Colonic mucosa (tissue), 4 donors: ENCODE results near the gene SLC25A21. TPM values are rescaled to one million over a fixed set of nuclear protein-coding genes. Genes with fewer than 3 reads are reported as not detected.
"Not testable (repeated sequence)": the region's sequence is repeated elsewhere in the genome, so short reads cannot be mapped to it uniquely, and the experiment has no call there.

Experiments used
- DNase-seq: peaks from one replicate; pipeline ENCODE4 v3.0.0-alpha.2; 2020
- H3K27ac ChIP-seq: fragments of 200-600 bp; one replicate; pipeline ENCODE4 v1.8.0; 2021
- H3K27me3 ChIP-seq: fragments of 200-600 bp; one replicate; pipeline ENCODE4 v1.8.0; 2021
- H3K36me3 ChIP-seq: fragments of 200-600 bp; one replicate; pipeline ENCODE4 v1.8.0; 2021
- H3K4me1 ChIP-seq: fragments of 200-600 bp; one replicate; pipeline ENCODE4 v1.8.0; 2021; ENCODE audit warnings: mild to moderate bottlenecking
- H3K4me3 ChIP-seq: fragments of 200-600 bp; one replicate; pipeline ENCODE4 v1.8.0; 2021
- H3K9ac ChIP-seq, 2 donors: one replicate each; pipeline ENCODE4 v1.7.0; 2013; ENCODE audit warnings: control low read depth in 2 of 2, low read depth in 2 of 2, low read length in 2 of 2
- H3K9me3 ChIP-seq: fragments of 200-600 bp; one replicate; pipeline ENCODE4 v1.8.0; 2021
- intact Hi-C: fragments of 100-400 bp; cut with DNase I; formaldehyde crosslinking; loops from one replicate; pipeline ENCODE4 v1.14.1; 2022
- total RNA-seq, 2 donors: library from RNA; stranded (reverse); fragmentation: NEBNext Ultra II Directional in 1 of 2; extraction: Animal tissue kit (Norgen Biotek cat#: 25700) in 1 of 2; gene quantifications; one replicate each; pipeline ENCODE4 v1.2.1, GENCODE V29; 2021
- TF ChIP-seq, protein P1 (sequence below): fragments of 200-600 bp; IDR thresholded peaks from one replicate; pipeline ENCODE4 v1.8.0; 2022; ENCODE audit warnings: antibody characterized with exemption, mild to moderate bottlenecking
- donor health status: healthy.
- donor health status: DM: no; HTN: no; CAD: no.
- donor health status: DM: no; HTN: no; CAD: no.

The SLC25A21 gene
- total RNA-seq, 2 donors from 2014 or later = 0.77 to 0.82 TPM

DNA sequence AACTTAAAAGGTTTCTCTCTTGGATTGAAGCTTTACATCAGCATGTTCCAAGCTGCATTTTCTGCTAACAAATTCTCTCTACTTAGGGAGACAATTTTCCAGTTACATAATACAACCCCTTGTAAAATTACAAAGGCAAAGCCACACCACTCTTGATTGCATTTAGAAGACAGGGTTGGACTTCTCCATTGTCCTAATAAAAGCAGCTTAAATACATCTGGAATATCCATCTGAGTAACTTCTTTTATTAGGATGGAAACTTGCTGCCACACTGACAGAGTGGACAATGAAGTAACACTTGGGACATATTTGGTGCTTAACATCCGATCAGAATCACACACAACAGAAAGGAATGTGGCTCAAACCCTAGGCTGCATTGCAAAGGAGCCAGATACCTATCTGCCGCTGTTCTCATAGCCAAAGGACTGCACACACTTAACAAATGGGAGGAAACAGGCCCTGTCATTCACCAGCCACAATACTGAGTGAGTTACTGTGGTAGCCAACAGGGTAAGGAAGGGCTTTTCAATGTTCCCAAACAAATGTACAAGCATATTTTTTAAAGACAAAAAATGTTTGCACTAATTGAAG lies 353.5 kb downstream of the SLC25A21 start:
- H3K27me3 ChIP-seq = no peaks in the 10 kb centered on the region
- H3K9me3 ChIP-seq = no peaks in the 10 kb centered on the region

DNA sequence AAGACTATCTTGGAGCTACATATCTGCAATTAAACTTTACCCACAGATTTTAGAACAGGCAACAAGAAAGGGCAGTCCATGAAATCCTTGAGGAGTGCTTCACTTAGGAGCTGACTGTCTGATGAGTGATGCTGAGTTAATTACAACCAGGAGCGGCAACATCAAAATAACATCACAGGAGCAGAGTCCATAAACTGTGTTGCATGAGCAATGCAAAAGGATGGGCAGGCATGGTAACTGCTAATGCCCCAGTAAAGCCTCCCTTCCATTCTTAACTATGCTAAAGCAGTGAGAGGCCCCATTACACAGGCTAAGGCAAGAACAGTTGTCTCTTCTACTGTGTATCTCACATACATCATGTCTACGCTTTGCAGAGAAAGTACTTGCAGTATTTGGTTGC lies 354.2 kb downstream of the SLC25A21 start:
- intact Hi-C loops = no loop called here
- H3K9me3 ChIP-seq = no peaks in the 10 kb centered on the region
- H3K4me1 ChIP-seq = no peaks in the 10 kb centered on the region
- H3K27ac ChIP-seq = no peak overlapping the region
- no peaks in the 10 kb centered on the region for H3K36me3 ChIP-seq
- TF ChIP-seq, protein P1, sequence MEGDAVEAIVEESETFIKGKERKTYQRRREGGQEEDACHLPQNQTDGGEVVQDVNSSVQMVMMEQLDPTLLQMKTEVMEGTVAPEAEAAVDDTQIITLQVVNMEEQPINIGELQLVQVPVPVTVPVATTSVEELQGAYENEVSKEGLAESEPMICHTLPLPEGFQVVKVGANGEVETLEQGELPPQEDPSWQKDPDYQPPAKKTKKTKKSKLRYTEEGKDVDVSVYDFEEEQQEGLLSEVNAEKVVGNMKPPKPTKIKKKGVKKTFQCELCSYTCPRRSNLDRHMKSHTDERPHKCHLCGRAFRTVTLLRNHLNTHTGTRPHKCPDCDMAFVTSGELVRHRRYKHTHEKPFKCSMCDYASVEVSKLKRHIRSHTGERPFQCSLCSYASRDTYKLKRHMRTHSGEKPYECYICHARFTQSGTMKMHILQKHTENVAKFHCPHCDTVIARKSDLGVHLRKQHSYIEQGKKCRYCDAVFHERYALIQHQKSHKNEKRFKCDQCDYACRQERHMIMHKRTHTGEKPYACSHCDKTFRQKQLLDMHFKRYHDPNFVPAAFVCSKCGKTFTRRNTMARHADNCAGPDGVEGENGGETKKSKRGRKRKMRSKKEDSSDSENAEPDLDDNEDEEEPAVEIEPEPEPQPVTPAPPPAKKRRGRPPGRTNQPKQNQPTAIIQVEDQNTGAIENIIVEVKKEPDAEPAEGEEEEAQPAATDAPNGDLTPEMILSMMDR = no peak
- no peak for DNase-seq
- no peaks in the 10 kb centered on the region for H3K27me3 ChIP-seq
- H3K4me3 ChIP-seq = no peak overlapping the region
- H3K9ac ChIP-seq = no peak overlapping the region

More for the DNA sequence above, 353.5 kb downstream of the SLC25A21 start:
- intact Hi-C loops = no loop called here
- no peak for DNase-seq
- H3K9ac ChIP-seq = no peak overlapping the region
- no peak overlapping the region for H3K27ac ChIP-seq
- no peaks in the 10 kb centered on the region for H3K36me3 ChIP-seq
- TF ChIP-seq, protein P1 = no peak
- H3K4me3 ChIP-seq = no peak overlapping the region
- H3K4me1 ChIP-seq = no peaks in the 10 kb centered on the region

DNA sequence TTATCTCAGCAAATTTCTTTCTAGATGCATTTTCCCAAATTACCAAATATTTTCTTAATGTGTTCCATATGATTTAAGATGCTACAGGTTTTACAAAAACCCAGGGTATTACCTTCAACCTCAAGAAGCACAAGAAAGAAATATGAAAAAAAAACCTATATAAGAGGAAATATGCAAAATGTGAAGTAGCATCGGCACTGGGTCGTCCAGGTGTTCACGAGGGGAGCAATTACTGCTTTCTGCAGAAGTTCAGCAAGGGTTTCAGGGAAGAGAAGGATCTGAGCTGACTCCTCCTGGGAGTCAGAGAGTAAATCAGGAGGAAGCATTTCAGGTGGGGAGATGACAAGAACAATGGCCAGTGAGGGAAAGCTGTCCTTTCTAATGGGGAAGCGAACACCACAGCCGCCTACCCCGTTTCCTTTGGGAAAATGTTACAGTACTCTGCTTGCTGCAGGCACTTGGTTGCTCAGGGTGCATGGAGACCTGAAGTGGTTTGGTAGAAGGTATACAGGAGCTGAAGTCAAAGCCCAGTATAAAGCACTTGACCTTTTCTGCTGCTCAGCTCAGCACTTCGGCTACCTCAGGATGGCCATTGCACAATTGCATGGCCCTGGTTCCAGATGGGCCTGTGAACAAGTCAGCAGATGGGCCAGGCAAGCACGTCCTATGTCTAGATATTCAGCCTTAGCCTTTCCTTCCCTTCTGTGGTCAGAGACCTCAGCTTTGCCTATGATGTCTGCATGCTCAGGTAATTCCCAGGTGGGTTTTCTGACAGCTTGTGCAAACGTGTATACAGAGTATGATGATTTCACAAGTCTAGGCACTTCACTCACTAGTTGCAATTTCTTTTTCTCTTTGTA lies 355.1 kb downstream of the SLC25A21 start:
- no peak for DNase-seq
- Histone ChIP-seq H3K4me1 (no peaks in the 10 kb centered on the region), H3K9ac (no peak overlapping the region), H3K36me3 (no peaks in the 10 kb centered on the region), H3K9me3 (no peaks in the 10 kb centered on the region), H3K4me3 (no peak overlapping the region), H3K27me3 (no peaks in the 10 kb centered on the region), H3K27ac (no peak overlapping the region)
- intact Hi-C loops = no loop called here
- TF ChIP-seq, protein P1 = no peak

DNA sequence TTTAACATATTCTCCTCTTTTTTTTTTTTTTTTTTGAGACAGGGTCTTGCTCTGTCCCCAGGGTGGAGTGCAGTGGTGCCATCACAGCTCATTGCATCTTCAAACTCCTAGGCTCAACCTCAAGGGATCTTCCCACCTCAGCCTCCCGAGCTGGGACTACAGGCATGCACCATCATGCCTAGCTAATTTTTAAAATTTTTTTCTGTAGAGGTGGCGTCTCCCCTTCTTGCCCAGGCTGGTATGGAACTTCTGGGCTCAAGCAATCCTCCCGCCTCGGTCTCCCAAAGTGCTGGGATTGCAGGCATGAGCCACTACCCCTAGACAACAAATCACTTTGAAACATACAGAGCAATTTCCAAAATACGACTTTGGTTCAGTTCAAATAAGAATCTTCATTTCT lies 355.9 kb downstream of the SLC25A21 start:
- no peak for DNase-seq
- Histone ChIP-seq H3K27ac (no peak overlapping the region), H3K27me3 (no peaks in the 10 kb centered on the region), H3K4me3 (no peak overlapping the region), H3K9ac (no peak overlapping the region), H3K36me3 (no peaks in the 10 kb centered on the region), H3K4me1 (no peaks in the 10 kb centered on the region), H3K9me3 (no peaks in the 10 kb centered on the region)
- intact Hi-C loops = no loop called here
- TF ChIP-seq, protein P1 = no peak

DNA sequence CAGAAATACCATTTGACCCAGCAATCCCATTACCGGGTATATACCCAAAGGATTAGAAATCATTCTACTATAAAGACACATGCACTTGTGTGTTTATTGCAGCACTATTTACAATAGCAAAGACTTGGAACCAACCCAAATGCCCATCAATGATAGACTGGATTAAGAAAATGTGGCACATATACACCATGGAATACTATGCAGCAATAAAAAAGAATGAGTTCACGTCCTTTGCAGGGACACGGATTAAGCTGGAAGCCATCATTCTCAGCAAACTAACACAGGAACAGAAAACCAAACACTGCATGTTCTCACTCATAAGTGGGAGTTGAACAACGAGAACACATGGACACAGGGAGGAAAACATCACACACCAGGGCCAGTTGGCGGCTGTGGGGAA lies 357.6 kb downstream of the SLC25A21 start:
- intact Hi-C loops = not testable (repeated sequence)

DNA sequence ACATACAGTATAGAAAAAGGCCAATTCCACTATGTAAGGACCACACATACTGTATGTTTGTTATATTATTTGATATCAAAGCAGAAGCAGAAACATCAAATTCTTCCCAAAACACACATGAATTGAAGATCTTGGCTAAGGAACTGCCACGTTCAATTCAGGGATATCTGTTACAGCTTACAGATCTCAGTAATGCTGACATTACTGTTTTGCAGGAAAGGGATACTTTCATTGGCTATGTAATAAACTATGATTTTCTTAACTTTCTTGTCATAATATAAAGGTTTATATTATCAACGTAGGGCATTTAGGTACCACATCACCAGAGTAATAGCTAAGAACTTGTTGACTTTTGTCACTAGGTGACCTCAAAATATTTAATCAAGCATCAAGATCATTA lies 362.2 kb downstream of the SLC25A21 start:
- Histone ChIP-seq H3K36me3 (no peaks in the 10 kb centered on the region), H3K4me1 (no peaks in the 10 kb centered on the region), H3K9me3 (no peaks in the 10 kb centered on the region), H3K4me3 (no peak overlapping the region), H3K27ac (no peak overlapping the region), H3K9ac (no peak overlapping the region), H3K27me3 (no peaks in the 10 kb centered on the region)
- no peak for DNase-seq
- TF ChIP-seq, protein P1 = no peak
- intact Hi-C loops = no loop called here

More for the DNA sequence above, 357.6 kb downstream of the SLC25A21 start:
- not testable (repeated sequence) for DNase-seq, H3K4me3 ChIP-seq, H3K9me3 ChIP-seq, H3K9ac ChIP-seq, H3K27me3 ChIP-seq, H3K36me3 ChIP-seq, H3K27ac ChIP-seq, H3K4me1 ChIP-seq
